Measurements from ENCODE around the gene IFNGR1.
"Not testable (repeated sequence)": the region's sequence is repeated elsewhere in the genome, so short reads cannot be mapped to it uniquely, and the experiment has no call there.

The IFNGR1 gene

GRCh38 chr6:137210903-137211302 lies 8.3 kb downstream of the IFNGR1 start:
- DNase-seq: no peak

GRCh38 chr6:137208279-137208678 lies 10.9 kb downstream of the IFNGR1 start:
- no peak for DNase-seq

- not testable (repeated sequence) for DNase-seq
Measured at GRCh38 chr6:137207457-137207856, 11.7 kb downstream of the IFNGR1 start.

- DNase-seq: no peak
Measured at GRCh38 chr6:137206577-137206976, 12.6 kb downstream of the IFNGR1 start.

- DNase-seq: no peak
Measured at GRCh38 chr6:137203256-137203655, 15.9 kb downstream of the IFNGR1 start.

- no peak for DNase-seq
Measured at GRCh38 chr6:137202078-137202477, 17.1 kb downstream of the IFNGR1 start.

- DNase-seq: no peak
Measured at GRCh38 chr6:137201006-137201405, 18.2 kb downstream of the IFNGR1 start.

- no peak for DNase-seq
Measured at GRCh38 chr6:137200288-137200687, 18.9 kb downstream of the IFNGR1 start.

- no peak for DNase-seq
Measured at GRCh38 chr6:137197684-137198645, 21.2 kb downstream of the IFNGR1 start.

- no peak for DNase-seq
Measured at GRCh38 chr6:137193256-137194070, 25.7 kb downstream of the IFNGR1 start.

- no peak for DNase-seq
Measured at GRCh38 chr6:137192821-137193220, 26.4 kb downstream of the IFNGR1 start.

- no peak for DNase-seq
Measured at GRCh38 chr6:137191670-137192069, 27.5 kb downstream of the IFNGR1 start.

- no peak for DNase-seq
Measured at GRCh38 chr6:137191236-137191635, 27.9 kb downstream of the IFNGR1 start.

- no peak for DNase-seq
Measured at GRCh38 chr6:137190583-137191094, 28.5 kb downstream of the IFNGR1 start.

- no peak for DNase-seq
Measured at GRCh38 chr6:137188855-137189254, 30.3 kb downstream of the IFNGR1 start.

- no peak for DNase-seq
Measured at GRCh38 chr6:137185290-137185689, 33.9 kb downstream of the IFNGR1 start.

- no peak for DNase-seq
Measured at GRCh38 chr6:137182654-137183073, 36.5 kb downstream of the IFNGR1 start.

GRCh38 chr6:137181891-137182653 lies 37.1 kb downstream of the IFNGR1 start:
- DNase-seq: no peak

GRCh38 chr6:137177611-137178010 lies 41.6 kb downstream of the IFNGR1 start:
- DNase-seq: no peak

GRCh38 chr6:137176729-137177128 lies 42.5 kb downstream of the IFNGR1 start:
- no peak for DNase-seq

- DNase-seq: no peak
Measured at GRCh38 chr6:137175868-137176245, 43.3 kb downstream of the IFNGR1 start.

GRCh38 chr6:137175157-137175867 lies 43.9 kb downstream of the IFNGR1 start:
- no peak for DNase-seq

All from HCEC 1CT (cell line).